Stimulated activated CD8-positive, alpha-beta memory T cell treated with anti-CD3 and anti-CD28 coated beads, Interleukin-7, amount 100 ng/mL, for 1 hour (primary cell): ENCODE results near the gene BCL2L14.

Source experiments
- DNase-seq, 2 donors: peaks; one replicate each; pipeline ENCODE4 v3.0.0-alpha.2; 2020; ENCODE audit warnings: low read depth in 2 of 2

The BCL2L14 gene

GRCh38 chr12:12056951-12057350 lies 13.8 kb upstream of the BCL2L14 start:
- DNase-seq = no peak

GRCh38 chr12:12064596-12064995 lies 6.1 kb upstream of the BCL2L14 start:
- no peak for DNase-seq

GRCh38 chr12:12068751-12069150 lies 2.0 kb upstream of the BCL2L14 start:
- no peak for DNase-seq

- no peak for DNase-seq
Observed at GRCh38 chr12:12069821-12070548, 754 bp upstream of the BCL2L14 start.

- no peak for DNase-seq
Observed at GRCh38 chr12:12072064-12072760, 1.5 kb downstream of the BCL2L14 start.

- DNase-seq = no peak
Observed at GRCh38 chr12:12079291-12079690, 8.6 kb downstream of the BCL2L14 start.

- DNase-seq = no peak
Observed at GRCh38 chr12:12081836-12082497, 11.2 kb downstream of the BCL2L14 start.

GRCh38 chr12:12083688-12084087 lies 12.9 kb downstream of the BCL2L14 start:
- no peak for DNase-seq

GRCh38 chr12:12086362-12086761 lies 15.6 kb downstream of the BCL2L14 start:
- no peak for DNase-seq

GRCh38 chr12:12086973-12087692 lies 16.4 kb downstream of the BCL2L14 start:
- DNase-seq = no peak

GRCh38 chr12:12087693-12088034 lies 16.9 kb downstream of the BCL2L14 start:
- no peak for DNase-seq

GRCh38 chr12:12088147-12088546 lies 17.4 kb downstream of the BCL2L14 start:
- DNase-seq = no peak

GRCh38 chr12:12088761-12089160 lies 18.0 kb downstream of the BCL2L14 start:
- no peak for DNase-seq

GRCh38 chr12:12091071-12091470 lies 20.3 kb downstream of the BCL2L14 start:
- no peak for DNase-seq

GRCh38 chr12:12091977-12092663 lies 21.4 kb downstream of the BCL2L14 start:
- DNase-seq = no peak

- no peak for DNase-seq
Observed at GRCh38 chr12:12094481-12094880, 23.7 kb downstream of the BCL2L14 start.

GRCh38 chr12:12095021-12095420 lies 24.3 kb downstream of the BCL2L14 start:
- DNase-seq = no peak

- DNase-seq = no peak
Observed at GRCh38 chr12:12097891-12098690, 27.4 kb downstream of the BCL2L14 start.

- DNase-seq = no peak
Observed at GRCh38 chr12:12098691-12099015, 27.9 kb downstream of the BCL2L14 start.

GRCh38 chr12:12099102-12099501 lies 28.4 kb downstream of the BCL2L14 start:
- no peak for DNase-seq

- DNase-seq = no peak
Observed at GRCh38 chr12:12107678-12108077, 36.9 kb downstream of the BCL2L14 start.
